GM12891 (cell line): ENCODE results near the gene HOMER3.

Experiments
- POLR2A ChIP-seq: IDR thresholded peaks from 2 replicates; pipeline ENCODE4 v1.6.1; 2011; ENCODE audit warnings: low read depth, low read length, control low read depth
- POLR2AphosphoS5 ChIP-seq: IDR thresholded peaks from 2 replicates; pipeline ENCODE4 v1.6.1; 2011; ENCODE audit warnings: low read depth, low read length, control low read depth
- TAF1 ChIP-seq: IDR thresholded peaks from 2 replicates; pipeline ENCODE4 v1.6.1; 2011; ENCODE audit warnings: low read depth, low read length, control low read depth

GRCh38 chr19:18908917-18909619, 31.9 kb downstream of the HOMER3 start:
- TF ChIP-seq POLR2A, result no peak
- TF ChIP-seq POLR2AphosphoS5, result no peak
- TF ChIP-seq TAF1, result no peak
